ENCODE data around the gene ZNF473. TPM values are rescaled to one million over a fixed set of nuclear protein-coding genes. Genes with fewer than 3 reads are reported as not detected.
"Not testable (repeated sequence)": the region's sequence is repeated elsewhere in the genome, so short reads cannot be mapped to it uniquely, and the experiment has no call there.

Gene ZNF473
- total RNA-seq, 2 experiments from 2014 or later = 2.6 to 2.8 TPM

GRCh38 chr19:50092597-50092996, 66.8 kb downstream of the ZNF473 start:
- CTCF ChIA-PET; DNase-seq; H3K27me3 ChIP-seq (ENCODE audit: control insufficient read depth in 1 of 2, insufficient read depth in 2 of 2, low read length in 2 of 2); H3K27me3 Mint-ChIP-seq; H3K9me3 Mint-ChIP-seq; H3K4me1 Mint-ChIP-seq (ENCODE audit: low read depth); H3K36me3 ChIP-seq (ENCODE audit: insufficient read depth, low read length); H3K9me3 ChIP-seq (ENCODE audit: control insufficient read depth in 1 of 2, insufficient read depth in 1 of 2, low read length in 2 of 2); POLR2A ChIA-PET; H3K4me3 Mint-ChIP-seq; ATAC-seq (ENCODE audit: poor library complexity); H3K27ac ChIP-seq (ENCODE audit: low read depth in 1 of 2, low read length in 2 of 2); H3K4me1 ChIP-seq (ENCODE audit: insufficient read depth, low read length); H3K4me3 ChIP-seq (ENCODE audit: low read length); H3K27ac Mint-ChIP-seq; H3K36me3 Mint-ChIP-seq (ENCODE audit: low read depth); intact Hi-C loops (cut with DNase I, micrococcal nuclease): not testable (repeated sequence)

- DNase-seq; H3K9me3 ChIP-seq (ENCODE audit: control insufficient read depth in 1 of 2, insufficient read depth in 1 of 2, low read length in 2 of 2); H3K36me3 ChIP-seq (ENCODE audit: insufficient read depth, low read length); H3K27ac Mint-ChIP-seq; H3K36me3 Mint-ChIP-seq (ENCODE audit: low read depth); intact Hi-C loops (cut with DNase I, micrococcal nuclease); CTCF ChIA-PET; H3K27me3 ChIP-seq (ENCODE audit: control insufficient read depth in 1 of 2, insufficient read depth in 2 of 2, low read length in 2 of 2); H3K27me3 Mint-ChIP-seq; H3K4me3 ChIP-seq (ENCODE audit: low read length); H3K4me1 ChIP-seq (ENCODE audit: insufficient read depth, low read length); H3K4me1 Mint-ChIP-seq (ENCODE audit: low read depth); POLR2A ChIA-PET; H3K9me3 Mint-ChIP-seq; H3K27ac ChIP-seq (ENCODE audit: low read depth in 1 of 2, low read length in 2 of 2); ATAC-seq (ENCODE audit: poor library complexity); H3K4me3 Mint-ChIP-seq: not testable (repeated sequence)
Measured at GRCh38 chr19:50097884-50098283, 72.1 kb downstream of the ZNF473 start.

GRCh38 chr19:50098892-50099291, 73.1 kb downstream of the ZNF473 start:
- H3K4me1 ChIP-seq (ENCODE audit: insufficient read depth, low read length); intact Hi-C loops (cut with DNase I, micrococcal nuclease); CTCF ChIA-PET; H3K36me3 Mint-ChIP-seq (ENCODE audit: low read depth); H3K36me3 ChIP-seq (ENCODE audit: insufficient read depth, low read length); H3K27me3 Mint-ChIP-seq; POLR2A ChIA-PET; H3K27me3 ChIP-seq (ENCODE audit: control insufficient read depth in 1 of 2, insufficient read depth in 2 of 2, low read length in 2 of 2); ATAC-seq (ENCODE audit: poor library complexity); H3K27ac Mint-ChIP-seq; H3K4me3 Mint-ChIP-seq; H3K9me3 Mint-ChIP-seq; H3K27ac ChIP-seq (ENCODE audit: low read depth in 1 of 2, low read length in 2 of 2); H3K4me3 ChIP-seq (ENCODE audit: low read length); H3K9me3 ChIP-seq (ENCODE audit: control insufficient read depth in 1 of 2, insufficient read depth in 1 of 2, low read length in 2 of 2); H3K4me1 Mint-ChIP-seq (ENCODE audit: low read depth): not testable (repeated sequence)
- DNase-seq = peak in 6 of 14 experiments; percentile 9 to 35 (median 23)

GRCh38 chr19:50099696-50100095, 73.9 kb downstream of the ZNF473 start:
- ATAC-seq (ENCODE audit: poor library complexity); H3K4me1 ChIP-seq (ENCODE audit: insufficient read depth, low read length); POLR2A ChIA-PET; H3K9me3 ChIP-seq (ENCODE audit: control insufficient read depth in 1 of 2, insufficient read depth in 1 of 2, low read length in 2 of 2); H3K27ac ChIP-seq (ENCODE audit: low read depth in 1 of 2, low read length in 2 of 2); H3K9me3 Mint-ChIP-seq; CTCF ChIA-PET; H3K4me3 Mint-ChIP-seq; H3K27me3 Mint-ChIP-seq; H3K27me3 ChIP-seq (ENCODE audit: control insufficient read depth in 1 of 2, insufficient read depth in 2 of 2, low read length in 2 of 2); H3K27ac Mint-ChIP-seq; H3K36me3 ChIP-seq (ENCODE audit: insufficient read depth, low read length); intact Hi-C loops (cut with DNase I, micrococcal nuclease); H3K4me1 Mint-ChIP-seq (ENCODE audit: low read depth); H3K4me3 ChIP-seq (ENCODE audit: low read length); H3K36me3 Mint-ChIP-seq (ENCODE audit: low read depth): not testable (repeated sequence)
- peak in 1 of 14 experiments; percentile 1 for DNase-seq

- H3K27me3 Mint-ChIP-seq; H3K27ac Mint-ChIP-seq; CTCF ChIA-PET; H3K27ac ChIP-seq (ENCODE audit: low read depth in 1 of 2, low read length in 2 of 2); H3K4me1 ChIP-seq (ENCODE audit: insufficient read depth, low read length); H3K36me3 ChIP-seq (ENCODE audit: insufficient read depth, low read length); H3K4me3 Mint-ChIP-seq; DNase-seq; POLR2A ChIA-PET; H3K4me3 ChIP-seq (ENCODE audit: low read length); H3K27me3 ChIP-seq (ENCODE audit: control insufficient read depth in 1 of 2, insufficient read depth in 2 of 2, low read length in 2 of 2); H3K9me3 ChIP-seq (ENCODE audit: control insufficient read depth in 1 of 2, insufficient read depth in 1 of 2, low read length in 2 of 2); H3K36me3 Mint-ChIP-seq (ENCODE audit: low read depth); H3K4me1 Mint-ChIP-seq (ENCODE audit: low read depth); H3K9me3 Mint-ChIP-seq; intact Hi-C loops (cut with DNase I, micrococcal nuclease); ATAC-seq (ENCODE audit: poor library complexity): not testable (repeated sequence)
Measured at GRCh38 chr19:50100946-50101345, 75.1 kb downstream of the ZNF473 start.

Other genes with a start within 250 kb of the ZNF473 start
- gene FUZ, start 212.7 kb upstream of the ZNF473 start, total RNA-seq = 10 to 100 TPM; 14.9 to 15.2 TPM
- gene MED25, start 207.7 kb upstream of the ZNF473 start, total RNA-seq = 10 to 100 TPM; 67.2 to 67.8 TPM
- 100 to 1,000 TPM; 127 to 134 TPM for gene PTOV1, start 174.8 kb upstream of the ZNF473 start, total RNA-seq
- 10 to 100 TPM; 96.1 to 98.1 TPM for gene PNKP, start 158.4 kb upstream of the ZNF473 start, total RNA-seq
- 10 to 100 TPM; 15.1 to 15.8 TPM for gene AKT1S1, start 148.7 kb upstream of the ZNF473 start, total RNA-seq
- gene TBC1D17, start 148.3 kb upstream of the ZNF473 start, total RNA-seq = 10 to 100 TPM; 35.5 to 35.8 TPM
- 1 to 10 TPM; 4.7 to 5.4 TPM for gene IL4I1, start 129.1 kb upstream of the ZNF473 start, total RNA-seq
- 10 to 100 TPM; 16.3 to 19.1 TPM for gene ATF5, start 96.8 kb upstream of the ZNF473 start, total RNA-seq
- gene NUP62, start 96.5 kb upstream of the ZNF473 start, total RNA-seq = 10 to 100 TPM; 19.2 to 21.7 TPM
- gene SIGLEC11, start 64.8 kb upstream of the ZNF473 start, total RNA-seq = under 1 TPM in 1 of 2 experiments, not detected in 1; 0.08 TPM
- 10 to 100 TPM; 65.1 to 65.4 TPM for gene VRK3, start 633 bp upstream of the ZNF473 start, total RNA-seq
- gene IZUMO2, start 137.3 kb downstream of the ZNF473 start, total RNA-seq = not detected
- not detected for gene MYH14, start 177.6 kb downstream of the ZNF473 start, total RNA-seq

All from CD4-positive, alpha-beta T cell (primary cell).